K562 (cell line): Measurements from ENCODE around the gene PHF20.

Experiments used
- EZH2 ChIP-seq: IDR thresholded peaks from 2 replicates; pipeline ENCODE4 v1.6.1; 2012; ENCODE audit warnings: low read depth, mild to moderate bottlenecking, inconsistent platforms, low read length, borderline replicate concordance
- MCM3 ChIP-seq: fragments of 450-650 bp; IDR thresholded peaks from 2 replicates; pipeline ENCODE4 v1.6.1; 2016
- POLR2AphosphoS2 ChIP-seq: IDR thresholded peaks from 2 replicates; pipeline ENCODE4 v1.6.1; 2012; ENCODE audit warnings: low read length, improper control_type of control experiment
- POLR2AphosphoS5 ChIP-seq: IDR thresholded peaks from 2 replicates; pipeline ENCODE4 v1.6.1; 2011; ENCODE audit warnings: mild to moderate bottlenecking, low read depth, low read length, moderate library complexity; ENCODE audit not compliant: control insufficient read depth, insufficient read depth
- TCF7L2 ChIP-seq: fragments of 150-350 bp; IDR thresholded peaks from 2 replicates; pipeline ENCODE4 v1.6.1; 2016; ENCODE audit warnings: low read depth, mild to moderate bottlenecking, low read length, moderate library complexity
- ZBTB2 ChIP-seq: fragments of 450-650 bp; IDR thresholded peaks from 2 replicates; pipeline ENCODE4 v1.6.1; 2016; ENCODE audit warnings: antibody characterized with exemption
- ZNF699 ChIP-seq: fragments of 250-450 bp; sonication (Bioruptor Pico); IDR thresholded peaks from 2 replicates; pipeline ENCODE4 v1.8.0; 2021; ENCODE audit warnings: mild to moderate bottlenecking, moderate library complexity; ENCODE audit not compliant: insufficient replicate concordance
- TF ChIP-seq, protein P1 (sequence below): sonication (generic); formaldehyde crosslinking; IDR thresholded peaks from 2 replicates; pipeline ENCODE4 v1.8.0; 2022; ENCODE audit warnings: mild to moderate bottlenecking, missing genetic modification reagents, borderline replicate concordance
- TF ChIP-seq, protein P2 (sequence below): fragments of 450-650 bp; formaldehyde crosslinking; IDR thresholded peaks from 2 replicates; pipeline ENCODE4 v1.4.0; 2020; ENCODE audit warnings: mild to moderate bottlenecking, moderate library complexity
- TF ChIP-seq, protein P3 (sequence below): sonication (generic); formaldehyde crosslinking; IDR thresholded peaks from 2 replicates; pipeline ENCODE4 v1.8.1; 2022; ENCODE audit warnings: missing genetic modification reagents
- TF ChIP-seq, protein P4 (sequence below): sonication (generic); formaldehyde crosslinking; IDR thresholded peaks from 2 replicates; pipeline ENCODE4 v1.9.0; 2022; ENCODE audit warnings: mild to moderate bottlenecking, missing genetic modification reagents

DNA sequence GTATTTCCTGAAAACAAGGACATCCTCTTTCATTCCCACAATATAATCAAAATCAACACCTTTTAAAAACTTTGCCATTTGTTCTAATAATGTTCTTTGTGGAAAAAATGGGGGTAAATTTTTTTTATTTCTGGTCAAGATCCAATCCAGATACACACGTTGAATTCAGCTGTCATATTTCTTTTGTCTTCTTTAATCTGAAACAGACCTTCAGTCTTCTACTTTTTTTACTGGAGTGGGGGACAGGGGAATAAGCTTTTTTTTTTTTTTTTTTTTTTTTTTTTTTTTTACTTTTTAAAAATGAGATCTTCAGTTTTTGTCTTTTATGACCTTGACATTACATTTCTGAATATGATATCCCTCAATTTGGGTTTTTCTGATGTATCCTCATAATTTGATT is 113.4 kb downstream of the PHF20 start:
- TF ChIP-seq ZBTB2 (no peak), POLR2AphosphoS5 (no peak), POLR2AphosphoS2 (no peak), ZNF699 (CRISPR knock-in tag) (no peak), TCF7L2 (no peak), EZH2 (no peak), MCM3 (no peak)
- TF ChIP-seq, protein P1, sequence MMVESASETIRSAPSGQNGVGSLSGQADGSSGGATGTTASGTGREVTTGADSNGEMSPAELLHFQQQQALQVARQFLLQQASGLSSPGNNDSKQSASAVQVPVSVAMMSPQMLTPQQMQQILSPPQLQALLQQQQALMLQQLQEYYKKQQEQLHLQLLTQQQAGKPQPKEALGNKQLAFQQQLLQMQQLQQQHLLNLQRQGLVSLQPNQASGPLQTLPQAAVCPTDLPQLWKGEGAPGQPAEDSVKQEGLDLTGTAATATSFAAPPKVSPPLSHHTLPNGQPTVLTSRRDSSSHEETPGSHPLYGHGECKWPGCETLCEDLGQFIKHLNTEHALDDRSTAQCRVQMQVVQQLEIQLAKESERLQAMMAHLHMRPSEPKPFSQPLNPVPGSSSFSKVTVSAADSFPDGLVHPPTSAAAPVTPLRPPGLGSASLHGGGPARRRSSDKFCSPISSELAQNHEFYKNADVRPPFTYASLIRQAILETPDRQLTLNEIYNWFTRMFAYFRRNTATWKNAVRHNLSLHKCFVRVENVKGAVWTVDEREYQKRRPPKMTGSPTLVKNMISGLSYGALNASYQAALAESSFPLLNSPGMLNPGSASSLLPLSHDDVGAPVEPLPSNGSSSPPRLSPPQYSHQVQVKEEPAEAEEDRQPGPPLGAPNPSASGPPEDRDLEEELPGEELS (CRISPR knock-in tag), result no peak
- TF ChIP-seq, protein P2, sequence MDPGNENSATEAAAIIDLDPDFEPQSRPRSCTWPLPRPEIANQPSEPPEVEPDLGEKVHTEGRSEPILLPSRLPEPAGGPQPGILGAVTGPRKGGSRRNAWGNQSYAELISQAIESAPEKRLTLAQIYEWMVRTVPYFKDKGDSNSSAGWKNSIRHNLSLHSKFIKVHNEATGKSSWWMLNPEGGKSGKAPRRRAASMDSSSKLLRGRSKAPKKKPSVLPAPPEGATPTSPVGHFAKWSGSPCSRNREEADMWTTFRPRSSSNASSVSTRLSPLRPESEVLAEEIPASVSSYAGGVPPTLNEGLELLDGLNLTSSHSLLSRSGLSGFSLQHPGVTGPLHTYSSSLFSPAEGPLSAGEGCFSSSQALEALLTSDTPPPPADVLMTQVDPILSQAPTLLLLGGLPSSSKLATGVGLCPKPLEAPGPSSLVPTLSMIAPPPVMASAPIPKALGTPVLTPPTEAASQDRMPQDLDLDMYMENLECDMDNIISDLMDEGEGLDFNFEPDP (CRISPR knock-in tag), result no peak
- TF ChIP-seq, protein P3, sequence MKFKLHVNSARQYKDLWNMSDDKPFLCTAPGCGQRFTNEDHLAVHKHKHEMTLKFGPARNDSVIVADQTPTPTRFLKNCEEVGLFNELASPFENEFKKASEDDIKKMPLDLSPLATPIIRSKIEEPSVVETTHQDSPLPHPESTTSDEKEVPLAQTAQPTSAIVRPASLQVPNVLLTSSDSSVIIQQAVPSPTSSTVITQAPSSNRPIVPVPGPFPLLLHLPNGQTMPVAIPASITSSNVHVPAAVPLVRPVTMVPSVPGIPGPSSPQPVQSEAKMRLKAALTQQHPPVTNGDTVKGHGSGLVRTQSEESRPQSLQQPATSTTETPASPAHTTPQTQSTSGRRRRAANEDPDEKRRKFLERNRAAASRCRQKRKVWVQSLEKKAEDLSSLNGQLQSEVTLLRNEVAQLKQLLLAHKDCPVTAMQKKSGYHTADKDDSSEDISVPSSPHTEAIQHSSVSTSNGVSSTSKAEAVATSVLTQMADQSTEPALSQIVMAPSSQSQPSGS, result no peak
- TF ChIP-seq, protein P4, sequence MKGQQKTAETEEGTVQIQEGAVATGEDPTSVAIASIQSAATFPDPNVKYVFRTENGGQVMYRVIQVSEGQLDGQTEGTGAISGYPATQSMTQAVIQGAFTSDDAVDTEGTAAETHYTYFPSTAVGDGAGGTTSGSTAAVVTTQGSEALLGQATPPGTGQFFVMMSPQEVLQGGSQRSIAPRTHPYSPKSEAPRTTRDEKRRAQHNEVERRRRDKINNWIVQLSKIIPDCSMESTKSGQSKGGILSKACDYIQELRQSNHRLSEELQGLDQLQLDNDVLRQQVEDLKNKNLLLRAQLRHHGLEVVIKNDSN (CRISPR knock-in tag), result no peak
